NCI-H2171 treated with DMSO at 0.1 percent for 48 hours (cell line): ENCODE data around the gene VAV2.

Experiments
- DNase-seq: peaks from one replicate; lab custom pipeline; 2025; lab: John Stamatoyannopoulos, UW

Gene VAV2

GRCh38 chr9:133852431-133852830 is 139.7 kb downstream of the VAV2 start:
- no peak for DNase-seq

GRCh38 chr9:133851693-133852092 is 140.4 kb downstream of the VAV2 start:
- DNase-seq, result no peak

- no peak for DNase-seq
Observed at GRCh38 chr9:133850937-133851336, 141.2 kb downstream of the VAV2 start.

DNA sequence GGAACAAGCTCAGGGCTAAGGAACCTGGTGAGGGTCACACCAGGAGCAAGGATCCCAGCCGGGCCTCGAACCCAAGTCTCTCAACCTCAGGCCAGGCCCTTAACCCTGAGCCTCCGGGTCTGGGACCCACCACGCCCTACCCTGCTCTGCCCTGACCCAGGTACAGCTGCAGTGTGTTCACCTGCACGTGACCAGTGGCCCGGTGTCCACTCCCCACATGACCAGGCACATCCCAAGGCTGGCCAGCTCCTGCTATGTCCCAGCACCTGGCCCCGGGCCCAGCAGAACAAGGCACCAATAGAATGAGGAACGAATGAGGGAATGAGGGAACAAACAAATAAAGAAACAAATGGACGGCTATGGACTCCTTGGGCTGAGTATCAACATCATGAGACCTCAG is 142.0 kb downstream of the VAV2 start:
- DNase-seq, result no peak

GRCh38 chr9:133849110-133849670 is 142.9 kb downstream of the VAV2 start:
- DNase-seq, result no peak

GRCh38 chr9:133848471-133849109 is 143.5 kb downstream of the VAV2 start:
- peak; percentile 92 for DNase-seq

DNA sequence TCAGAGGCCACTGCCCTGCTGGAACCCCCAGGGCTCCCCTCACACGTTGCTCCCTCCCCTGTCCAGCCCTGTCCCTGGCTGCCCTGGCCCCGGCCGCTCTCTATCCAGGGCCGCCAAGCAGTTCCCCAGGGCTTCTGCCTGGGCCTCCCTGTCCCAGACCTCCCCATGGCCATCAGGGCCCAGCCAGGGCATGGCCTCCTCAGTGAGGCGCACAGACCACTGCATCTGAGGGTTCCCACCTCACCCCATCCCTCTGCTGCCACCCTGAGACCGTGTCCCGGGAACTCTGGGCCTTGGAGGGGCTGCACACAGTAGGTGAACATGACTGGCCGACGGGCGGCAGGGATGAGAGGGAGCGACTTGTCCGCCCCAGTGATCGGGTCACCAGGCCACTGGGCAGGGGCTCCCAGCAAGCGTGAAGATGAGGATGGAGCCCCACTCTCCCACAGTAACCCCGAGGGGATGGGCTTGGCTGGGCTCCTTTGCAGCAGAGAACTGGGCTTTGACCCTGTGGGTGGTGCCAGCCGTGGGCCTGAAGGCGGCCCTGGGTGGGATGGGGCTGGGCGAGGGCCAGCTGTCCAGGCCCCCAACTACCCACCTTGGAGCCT is 145.5 kb downstream of the VAV2 start:
- DNase-seq, result no peak

DNA sequence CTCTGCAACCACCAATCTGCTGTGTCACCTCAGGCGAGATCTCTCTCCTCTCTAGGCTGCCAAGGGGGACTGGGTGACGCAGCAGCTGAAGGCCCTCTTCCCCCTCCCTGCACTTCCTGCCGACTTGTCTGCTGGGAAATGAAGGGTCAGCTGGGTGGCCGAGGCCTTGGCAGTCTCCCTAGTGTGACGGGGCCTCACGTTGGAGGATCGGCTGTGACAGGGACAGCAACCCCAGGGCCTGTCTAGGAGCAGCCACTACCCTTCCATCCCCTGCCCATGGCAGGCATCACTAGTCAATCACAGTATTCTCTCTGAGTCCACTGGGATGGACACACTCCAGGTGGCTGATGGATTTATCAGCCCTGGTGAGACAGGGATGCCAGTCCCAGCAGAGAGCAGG is 146.7 kb downstream of the VAV2 start:
- DNase-seq, result no peak

DNA sequence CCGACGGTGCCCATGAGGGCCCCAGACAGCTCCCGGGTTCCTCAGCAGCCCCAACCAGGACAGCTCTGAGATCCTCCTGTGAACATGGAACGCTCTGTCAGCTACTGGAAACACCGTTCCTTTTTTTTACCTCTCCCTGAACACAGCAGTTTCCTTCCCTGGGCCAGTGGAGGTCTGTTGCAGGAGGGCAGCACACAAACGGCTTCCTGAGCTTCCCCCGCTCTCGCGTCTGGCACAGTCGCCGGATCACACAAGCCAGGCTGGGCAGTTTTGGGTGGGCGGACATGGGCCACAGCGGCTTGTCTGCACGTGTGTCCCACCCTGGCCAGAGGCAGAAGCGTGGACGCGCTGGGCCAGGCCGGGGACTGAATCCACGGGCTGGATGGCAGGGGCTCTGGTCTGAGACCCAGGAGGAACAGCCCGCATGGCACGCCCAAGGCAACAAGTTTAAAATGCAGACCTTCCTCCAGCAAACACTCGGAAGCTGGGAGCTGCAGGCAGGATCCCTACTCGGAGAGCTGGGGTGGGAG is 147.2 kb downstream of the VAV2 start:
- no peak for DNase-seq

DNA sequence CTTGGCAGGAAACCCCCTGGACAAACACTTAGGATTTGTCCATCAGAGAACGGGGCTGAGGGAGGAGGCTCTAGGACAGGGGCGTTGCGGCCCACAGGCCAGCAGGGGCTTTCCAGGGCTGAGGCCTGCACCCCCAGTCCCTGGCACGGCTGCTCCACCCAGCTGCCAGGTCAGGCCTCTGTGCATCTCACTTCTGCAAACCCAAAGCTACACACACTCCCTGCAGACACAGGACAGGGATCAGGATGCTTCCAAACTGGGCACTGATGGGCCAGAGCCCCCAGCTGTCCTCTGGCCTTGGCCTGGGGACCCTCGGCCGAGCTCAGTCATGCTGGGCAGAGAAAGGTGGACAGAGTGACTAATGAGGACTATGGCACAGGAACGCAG is 147.7 kb downstream of the VAV2 start:
- no peak for DNase-seq

GRCh38 chr9:133843751-133844397 is 148.2 kb downstream of the VAV2 start:
- no peak for DNase-seq

GRCh38 chr9:133843250-133843649 is 148.9 kb downstream of the VAV2 start:
- no peak for DNase-seq

DNA sequence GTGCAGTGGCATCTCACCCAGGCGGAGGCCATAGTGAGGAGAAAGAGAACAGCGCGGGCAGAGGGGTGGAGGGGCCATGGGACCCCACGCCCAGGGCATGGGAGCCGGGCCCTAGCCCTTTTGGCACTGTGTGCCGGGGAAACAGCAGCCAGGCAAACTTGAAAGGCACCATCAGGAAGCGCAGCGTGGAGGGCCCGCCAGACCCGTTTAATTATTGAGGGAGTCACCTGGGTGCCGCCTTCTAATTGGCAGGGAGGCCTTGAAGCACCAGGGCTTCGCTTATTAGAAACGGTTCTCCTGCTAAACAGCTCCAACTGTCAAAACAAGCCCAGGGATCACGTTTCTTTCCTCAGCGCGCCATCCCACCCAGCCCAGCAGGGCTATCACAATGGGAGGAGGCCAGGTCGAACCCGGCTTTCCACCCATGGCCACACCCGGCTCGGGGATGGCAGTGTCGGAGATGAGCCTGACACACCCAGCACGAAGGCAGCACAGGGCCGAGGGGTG is 149.3 kb downstream of the VAV2 start:
- peak; percentile 97 for DNase-seq

DNA sequence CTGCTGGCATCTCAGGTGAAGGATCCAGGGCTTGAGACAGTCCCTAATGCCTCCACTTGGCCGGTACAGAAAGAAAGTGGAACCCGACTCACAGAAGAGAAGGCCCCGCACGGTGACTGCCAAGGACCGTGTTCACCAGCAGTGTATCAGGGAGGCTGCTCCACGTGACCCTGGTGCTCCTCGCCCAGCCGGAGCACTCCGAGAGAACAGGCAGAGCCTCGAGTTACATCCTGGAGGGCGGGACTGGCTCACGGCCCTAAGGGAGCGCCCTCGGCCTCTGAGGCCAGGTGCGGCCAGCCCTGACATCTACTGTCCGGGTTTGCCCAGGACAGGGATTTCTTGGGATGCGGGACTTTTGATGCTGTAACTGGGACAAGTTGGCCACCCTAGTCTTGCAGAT is 149.9 kb downstream of the VAV2 start:
- peak; percentile 72 for DNase-seq

DNA sequence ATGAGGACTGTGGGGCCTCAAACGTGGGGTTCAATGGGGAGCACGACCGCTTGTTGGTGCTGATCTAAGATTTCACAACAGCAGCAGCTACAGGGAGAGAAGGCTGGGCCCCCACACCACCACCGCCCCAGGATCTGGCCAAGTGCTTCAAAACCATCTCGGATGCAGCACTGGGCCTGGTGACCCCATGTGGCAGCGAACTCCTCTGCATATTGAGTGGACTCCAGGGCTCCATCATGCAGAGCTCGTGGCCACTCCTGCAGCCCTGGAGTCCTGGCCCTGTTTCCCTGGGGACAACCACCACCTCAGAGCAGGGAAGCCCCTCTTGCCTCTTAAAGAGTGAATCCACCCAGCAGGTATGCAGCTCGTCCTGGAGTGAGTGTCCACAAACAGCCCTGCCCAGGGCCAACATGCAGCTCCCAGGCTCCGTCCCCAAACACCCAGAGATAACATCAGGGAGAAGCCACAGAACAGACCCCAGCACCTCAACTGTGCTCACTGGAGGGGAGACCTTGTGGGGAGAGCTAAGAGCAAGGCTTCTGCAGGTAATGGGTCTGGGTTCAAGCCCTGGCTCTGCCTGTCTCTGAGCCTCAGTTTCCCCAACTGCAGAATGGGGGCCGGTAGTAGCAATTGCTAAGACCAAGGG is 150.8 kb downstream of the VAV2 start:
- DNase-seq, result no peak

GRCh38 chr9:133839822-133840329 is 152.2 kb downstream of the VAV2 start:
- DNase-seq, result peak; percentile 42

DNA sequence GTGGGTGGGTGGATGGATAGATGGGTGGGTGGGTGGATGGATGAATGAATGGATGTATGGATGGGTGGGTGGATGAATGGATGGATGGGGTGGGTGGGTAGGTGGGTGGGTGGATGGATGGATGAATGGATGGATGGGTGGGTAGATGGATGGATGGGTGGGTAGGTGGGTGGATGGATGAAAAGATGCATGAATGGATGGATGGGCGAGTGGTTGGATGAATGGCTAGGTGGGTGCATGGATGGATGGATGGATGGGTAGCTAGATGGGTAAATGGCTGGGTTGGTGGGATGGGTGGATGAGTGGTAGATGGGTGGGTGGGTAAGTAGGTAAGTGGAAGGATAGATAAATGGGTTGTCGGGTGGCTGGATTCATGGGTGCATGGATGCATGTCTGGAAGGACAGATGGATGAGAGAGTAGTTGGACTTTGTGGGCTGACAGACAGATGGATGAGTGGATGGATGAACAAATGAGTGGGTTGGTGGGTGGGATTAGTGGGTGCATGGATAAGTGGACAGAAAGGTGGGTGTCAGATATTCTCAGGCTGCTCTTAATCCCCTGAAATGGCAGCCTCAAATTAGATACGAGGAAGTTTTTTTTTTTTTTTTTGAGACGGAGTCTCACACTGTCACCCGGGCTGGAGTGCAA is 153.1 kb downstream of the VAV2 start:
- no peak for DNase-seq

- peak; percentile 20 for DNase-seq
Observed at GRCh38 chr9:133837627-133838597, 154.2 kb downstream of the VAV2 start.

- no peak for DNase-seq
Observed at GRCh38 chr9:133836818-133837217, 155.3 kb downstream of the VAV2 start.

- DNase-seq, result no peak
Observed at GRCh38 chr9:133836001-133836758, 155.9 kb downstream of the VAV2 start.
